ENCODE data around the gene DAZAP2.
"Not testable (repeated sequence)": the region's sequence is repeated elsewhere in the genome, so short reads cannot be mapped to it uniquely, and the experiment has no call there.

The DAZAP2 gene

DNA sequence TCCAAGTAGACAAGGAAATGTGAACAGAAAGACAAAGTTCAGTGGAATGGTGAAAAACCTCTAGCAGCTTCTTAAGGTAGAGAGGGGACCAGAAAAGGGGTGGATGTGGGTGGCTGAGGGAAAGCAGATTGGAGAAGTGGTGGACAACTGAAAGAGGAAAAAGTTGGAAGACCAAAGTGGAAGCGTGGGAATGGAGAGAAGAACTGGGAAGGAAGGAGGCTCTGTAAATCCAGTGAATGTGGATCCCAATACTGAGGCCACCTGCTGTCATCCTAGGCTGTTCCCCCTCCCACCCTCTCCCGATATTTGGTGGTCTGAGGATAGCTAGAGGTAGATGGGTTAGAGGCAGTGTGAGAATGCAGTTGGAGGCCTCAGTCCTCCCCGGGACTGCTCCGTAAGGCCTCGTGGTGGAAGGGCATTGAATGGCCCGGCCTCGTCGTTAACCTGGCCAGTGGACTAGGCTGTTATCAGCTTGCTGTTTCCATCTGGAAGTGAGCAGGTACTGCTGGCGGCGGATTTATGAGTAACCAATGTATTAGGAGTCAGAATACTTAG, 19.9 kb upstream of the DAZAP2 start:
- no peak for TF ChIP-seq EZH2 (optimal IDR thresholded peaks at IDR 0.05; ENCODE audit: low read depth, low read length)
- TF ChIP-seq, protein P1, sequence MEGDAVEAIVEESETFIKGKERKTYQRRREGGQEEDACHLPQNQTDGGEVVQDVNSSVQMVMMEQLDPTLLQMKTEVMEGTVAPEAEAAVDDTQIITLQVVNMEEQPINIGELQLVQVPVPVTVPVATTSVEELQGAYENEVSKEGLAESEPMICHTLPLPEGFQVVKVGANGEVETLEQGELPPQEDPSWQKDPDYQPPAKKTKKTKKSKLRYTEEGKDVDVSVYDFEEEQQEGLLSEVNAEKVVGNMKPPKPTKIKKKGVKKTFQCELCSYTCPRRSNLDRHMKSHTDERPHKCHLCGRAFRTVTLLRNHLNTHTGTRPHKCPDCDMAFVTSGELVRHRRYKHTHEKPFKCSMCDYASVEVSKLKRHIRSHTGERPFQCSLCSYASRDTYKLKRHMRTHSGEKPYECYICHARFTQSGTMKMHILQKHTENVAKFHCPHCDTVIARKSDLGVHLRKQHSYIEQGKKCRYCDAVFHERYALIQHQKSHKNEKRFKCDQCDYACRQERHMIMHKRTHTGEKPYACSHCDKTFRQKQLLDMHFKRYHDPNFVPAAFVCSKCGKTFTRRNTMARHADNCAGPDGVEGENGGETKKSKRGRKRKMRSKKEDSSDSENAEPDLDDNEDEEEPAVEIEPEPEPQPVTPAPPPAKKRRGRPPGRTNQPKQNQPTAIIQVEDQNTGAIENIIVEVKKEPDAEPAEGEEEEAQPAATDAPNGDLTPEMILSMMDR (IDR thresholded peaks at IDR 0.05; ENCODE audit: low read length) = no peak
- TF ChIP-seq EZH2phosphoT487 (IDR thresholded peaks at IDR 0.05; ENCODE audit: low read length) = no peak
- Histone ChIP-seq H3K27ac (ENCODE audit: low read length) (peak overlapping the region; percentile 48; the same call in 1 of the 2 replicates), H3F3A (ENCODE audit: insufficient read depth, low read length) (peaks cover 14% of the 10 kb centered on the region), H3K79me2 (ENCODE audit: low read length) (no peaks in the 10 kb centered on the region), H3K4me2 (ENCODE audit: low read depth, low read length) (peak overlapping the region; percentile 96), H2AFZ (ENCODE audit: low read length) (peak overlapping the region; percentile 92), H3K27me3 (replicated peaks; ENCODE audit: insufficient read depth, low read length) (no peaks in the 10 kb centered on the region), H3K9ac (ENCODE audit: low read length) (peak overlapping the region; percentile 77), H3K36me3 (replicated peaks; ENCODE audit: insufficient read depth, low read length) (no peaks in the 10 kb centered on the region), H3K9me3 (replicated peaks; ENCODE audit: insufficient read depth, low read length) (no peaks in the 10 kb centered on the region), H3K9me2 (replicated peaks; ENCODE audit: insufficient read depth, low read length) (no peaks in the 10 kb centered on the region), H3K4me1 (ENCODE audit: low read length) (0 out of 2 replicates have a peak, but pooled peaks cover 5% of the 10 kb centered on the region), H3K4me3 (ENCODE audit: low read length) (peak overlapping the region; percentile 69), H4K20me1 (ENCODE audit: insufficient read depth, low read length) (no peaks in the 10 kb centered on the region)
- DNase-seq = no peak

DNA sequence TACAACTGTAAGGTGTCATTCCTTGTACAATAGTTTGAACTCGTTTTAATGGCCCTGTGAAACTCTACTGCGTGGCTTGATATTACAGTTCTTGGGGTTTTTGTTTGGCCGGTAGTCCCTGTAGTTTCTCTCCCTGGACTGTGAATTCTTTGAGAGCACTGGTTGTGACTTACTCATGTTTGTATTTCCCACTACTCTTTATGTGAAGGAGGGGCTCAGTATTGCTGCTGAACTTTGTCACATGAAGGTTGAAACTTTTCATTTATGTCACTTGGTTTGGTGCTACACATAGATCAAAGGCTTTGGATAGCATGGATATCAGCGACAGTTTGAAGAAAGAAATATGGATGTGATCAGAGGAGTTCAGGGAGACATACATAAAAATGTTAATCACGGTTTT, 19.3 kb upstream of the DAZAP2 start:
- Histone ChIP-seq H3K27me3 (replicated peaks; ENCODE audit: insufficient read depth, low read length) (no peaks in the 10 kb centered on the region), H3F3A (ENCODE audit: insufficient read depth, low read length) (peaks cover 14% of the 10 kb centered on the region), H3K36me3 (replicated peaks; ENCODE audit: insufficient read depth, low read length) (no peaks in the 10 kb centered on the region), H3K9ac (ENCODE audit: low read length) (no peak overlapping the region), H2AFZ (ENCODE audit: low read length) (no peak overlapping the region), H3K79me2 (ENCODE audit: low read length) (no peaks in the 10 kb centered on the region), H3K4me1 (ENCODE audit: low read length) (0 out of 2 replicates have a peak, but pooled peaks cover 5% of the 10 kb centered on the region), H3K4me3 (ENCODE audit: low read length) (no peak overlapping the region; the same call in 1 of the 2 replicates), H4K20me1 (ENCODE audit: insufficient read depth, low read length) (no peaks in the 10 kb centered on the region), H3K27ac (ENCODE audit: low read length) (no peak overlapping the region), H3K9me3 (replicated peaks; ENCODE audit: insufficient read depth, low read length) (no peaks in the 10 kb centered on the region), H3K4me2 (ENCODE audit: low read depth, low read length) (peak overlapping the region; percentile 96; the same call in 1 of the 2 replicates), H3K9me2 (replicated peaks; ENCODE audit: insufficient read depth, low read length) (no peaks in the 10 kb centered on the region)
- TF ChIP-seq EZH2phosphoT487 (IDR thresholded peaks at IDR 0.05; ENCODE audit: low read length) = no peak
- TF ChIP-seq, protein P1 (IDR thresholded peaks at IDR 0.05; ENCODE audit: low read length) = no peak
- TF ChIP-seq EZH2 (optimal IDR thresholded peaks at IDR 0.05; ENCODE audit: low read depth, low read length) = no peak
- DNase-seq = no peak

DNA sequence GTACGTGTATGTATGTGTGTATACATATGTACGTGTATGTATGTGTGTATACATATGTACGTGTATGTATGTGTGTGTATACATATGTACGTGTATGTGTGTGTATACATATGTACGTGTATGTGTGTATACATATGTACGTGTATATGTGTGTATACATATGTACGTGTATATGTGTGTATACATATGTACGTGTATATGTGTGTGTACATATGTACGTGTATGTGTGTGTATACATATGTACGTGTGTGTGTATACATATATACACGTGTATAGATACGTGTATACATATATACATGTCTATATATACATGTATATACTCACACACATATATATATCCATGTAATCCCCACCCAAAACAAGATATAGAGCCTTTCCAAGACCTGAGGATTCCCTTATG, 18.8 kb upstream of the DAZAP2 start:
- not testable (repeated sequence) for H3K9me3 ChIP-seq (replicated peaks; ENCODE audit: insufficient read depth, low read length); DNase-seq; H2AFZ ChIP-seq (ENCODE audit: low read length); H3K9me2 ChIP-seq (replicated peaks; ENCODE audit: insufficient read depth, low read length); H3K79me2 ChIP-seq (ENCODE audit: low read length); H4K20me1 ChIP-seq (ENCODE audit: insufficient read depth, low read length); H3K36me3 ChIP-seq (replicated peaks; ENCODE audit: insufficient read depth, low read length); H3K27ac ChIP-seq (ENCODE audit: low read length); H3K9ac ChIP-seq (ENCODE audit: low read length); H3K4me2 ChIP-seq (ENCODE audit: low read depth, low read length); H3K4me1 ChIP-seq (ENCODE audit: low read length); H3K27me3 ChIP-seq (replicated peaks; ENCODE audit: insufficient read depth, low read length); H3K4me3 ChIP-seq (ENCODE audit: low read length)
- H3F3A ChIP-seq (ENCODE audit: insufficient read depth, low read length) = peaks cover 14% of the 10 kb centered on the region

DNA sequence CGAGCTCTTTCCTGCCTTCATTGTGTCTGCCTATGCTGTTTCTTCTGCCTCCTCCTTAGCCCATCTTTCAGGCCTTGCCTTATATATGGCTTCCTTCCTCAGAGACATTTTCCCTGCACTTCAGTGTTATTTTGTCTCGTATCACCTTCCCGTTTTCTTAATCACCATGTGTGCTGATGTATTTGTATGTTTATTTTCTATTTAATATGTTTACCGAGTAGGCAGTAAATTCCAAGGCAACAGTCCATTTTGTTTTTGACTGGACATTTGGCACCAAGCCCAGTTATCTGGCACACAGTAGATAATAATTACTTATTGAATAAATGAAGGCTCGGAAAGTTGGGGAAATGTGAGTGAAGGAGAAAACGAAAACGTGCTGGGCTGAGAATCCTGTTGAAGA, 16.2 kb upstream of the DAZAP2 start:
- no peaks in the 10 kb centered on the region for H4K20me1 ChIP-seq (ENCODE audit: insufficient read depth, low read length)
- no peaks in the 10 kb centered on the region for H3K9me2 ChIP-seq (replicated peaks; ENCODE audit: insufficient read depth, low read length)
- H3K36me3 ChIP-seq (replicated peaks; ENCODE audit: insufficient read depth, low read length) = no peaks in the 10 kb centered on the region
- no peak overlapping the region for H2AFZ ChIP-seq (ENCODE audit: low read length)
- no peaks in the 10 kb centered on the region for H3K27me3 ChIP-seq (replicated peaks; ENCODE audit: insufficient read depth, low read length)
- no peaks in the 10 kb centered on the region for H3K9me3 ChIP-seq (replicated peaks; ENCODE audit: insufficient read depth, low read length)
- H3F3A ChIP-seq (ENCODE audit: insufficient read depth, low read length) = no peaks in the 10 kb centered on the region
- H3K4me3 ChIP-seq (ENCODE audit: low read length) = no peak overlapping the region
- no peaks in the 10 kb centered on the region for H3K79me2 ChIP-seq (ENCODE audit: low read length)
- TF ChIP-seq EZH2 (optimal IDR thresholded peaks at IDR 0.05; ENCODE audit: low read depth, low read length) (no peak), EZH2phosphoT487 (IDR thresholded peaks at IDR 0.05; ENCODE audit: low read length) (no peak)
- TF ChIP-seq, protein P1 (IDR thresholded peaks at IDR 0.05; ENCODE audit: low read length) = no peak
- no peak overlapping the region for H3K27ac ChIP-seq (ENCODE audit: low read length)
- H3K9ac ChIP-seq (ENCODE audit: low read length) = no peak overlapping the region
- no peak for DNase-seq
- H3K4me2 ChIP-seq (ENCODE audit: low read depth, low read length) = no peak overlapping the region
- 0 out of 2 replicates have a peak, but pooled peaks cover 5% of the 10 kb centered on the region for H3K4me1 ChIP-seq (ENCODE audit: low read length)
